Caco-2 (cell line): Measurements from ENCODE around the gene WDR3. TPM values are rescaled to one million over a fixed set of nuclear protein-coding genes. Genes with fewer than 3 reads are reported as not detected.

Experiments used
- BruUV-seq: library from RNA; stranded (reverse); fragments of 400-500 nt; replicated peaks from 2 replicates; lab custom pipeline; 2021; lab: Mats Ljungman, UMichigan
- CTCF ChIA-PET: fragments of 300-600 bp; sonication (Branson Sonifier 250); formaldehyde crosslinking; loops from one replicate; lab custom pipeline; 2022; ENCODE audit warnings: antibody characterized with exemption; lab: Charles Lee
- POLR2A ChIA-PET: fragments of 300-600 bp; sonication (Branson Sonifier 250); formaldehyde crosslinking; loops from one replicate; lab custom pipeline; 2022; ENCODE audit warnings: antibody characterized with exemption; lab: Charles Lee
- DNase-seq, 2 experiments: peaks; one replicate each; pipeline versions ENCODE4 v3.0.0 to v3.0.0-alpha.2; 2020 to 2022
- H3K27me3 ChIP-seq: replicated peaks from 2 replicates; pipeline ENCODE4 v1.6.0; 2011; ENCODE audit warnings: low read length; ENCODE audit not compliant: control insufficient read depth, insufficient read depth
- H3K36me3 ChIP-seq: 2 replicates; pipeline ENCODE4 v1.5.1; 2011; ENCODE audit warnings: low read length; ENCODE audit not compliant: control insufficient read depth, insufficient read depth
- H3K4me1 ChIP-seq: fragments of 250-450 bp; sonication (Bioruptor Pico); 2 replicates; pipeline ENCODE4 v1.5.1; 2020; ENCODE audit warnings: mild to moderate bottlenecking
- H3K4me3 ChIP-seq: 2 replicates; pipeline ENCODE4 v1.5.1; 2011; ENCODE audit warnings: low read depth, mild to moderate bottlenecking, control low read depth, low read length
- H3K9me3 ChIP-seq: fragments of 250-450 bp; sonication (Bioruptor Pico); 2 replicates; pipeline ENCODE4 v1.5.1; 2020; ENCODE audit warnings: mild to moderate bottlenecking, moderate library complexity
- H3K27ac Mint-ChIP-seq: one replicate; pipeline ENCODE4 v1.8.0; 2022; ENCODE audit warnings: mixed read lengths; ENCODE audit not compliant: unreplicated experiment
- H3K27me3 Mint-ChIP-seq: one replicate; pipeline ENCODE4 v1.8.0; 2022; ENCODE audit warnings: mixed read lengths; ENCODE audit not compliant: insufficient read depth, unreplicated experiment
- H3K36me3 Mint-ChIP-seq: one replicate; pipeline ENCODE4 v1.8.0; 2022; ENCODE audit warnings: mild to moderate bottlenecking, mixed read lengths; ENCODE audit not compliant: insufficient read depth, unreplicated experiment
- H3K4me1 Mint-ChIP-seq: one replicate; pipeline ENCODE4 v1.8.0; 2022; ENCODE audit warnings: low read depth, mixed read lengths; ENCODE audit not compliant: unreplicated experiment
- H3K4me3 Mint-ChIP-seq: one replicate; pipeline ENCODE4 v1.8.0; 2022; ENCODE audit warnings: mild to moderate bottlenecking, moderate library complexity, mixed read lengths; ENCODE audit not compliant: unreplicated experiment
- H3K9me3 Mint-ChIP-seq: one replicate; pipeline ENCODE4 v1.8.0; 2022; ENCODE audit warnings: mixed read lengths; ENCODE audit not compliant: unreplicated experiment
- CTCF ChIP-seq, 2 experiments: fragments of 200-600 bp in 1 of 2; IDR thresholded peaks; 1 replicate in 1 of 2; 2 replicates in 1 of 2; pipeline versions ENCODE4 v1.5.1 to v1.8.0; 2011 to 2022; ENCODE audit warnings: antibody characterized with exemption in 1 of 2, control low read depth in 1 of 2, inconsistent platforms in 1 of 2, low read depth in 1 of 2, low read length in 1 of 2, mild to moderate bottlenecking in 1 of 2, moderate library complexity in 1 of 2; ENCODE audit not compliant: insufficient read depth in 1 of 2, severe bottlenecking in 1 of 2, unreplicated experiment in 1 of 2
- intact Hi-C: fragments of 100-400 bp; cut with micrococcal nuclease; formaldehyde crosslinking; loops from one replicate; pipeline ENCODE4 v1.10.0; 2022; ENCODE audit not compliant: unreplicated experiment
- total RNA-seq: library from RNA; stranded (reverse); gene quantifications from 2 replicates; pipeline ENCODE4 v1.2.3, GENCODE V29; 2022

WDR3 gene
- total RNA-seq, 1 experiment from 2014 or later: 27.0 TPM

DNA sequence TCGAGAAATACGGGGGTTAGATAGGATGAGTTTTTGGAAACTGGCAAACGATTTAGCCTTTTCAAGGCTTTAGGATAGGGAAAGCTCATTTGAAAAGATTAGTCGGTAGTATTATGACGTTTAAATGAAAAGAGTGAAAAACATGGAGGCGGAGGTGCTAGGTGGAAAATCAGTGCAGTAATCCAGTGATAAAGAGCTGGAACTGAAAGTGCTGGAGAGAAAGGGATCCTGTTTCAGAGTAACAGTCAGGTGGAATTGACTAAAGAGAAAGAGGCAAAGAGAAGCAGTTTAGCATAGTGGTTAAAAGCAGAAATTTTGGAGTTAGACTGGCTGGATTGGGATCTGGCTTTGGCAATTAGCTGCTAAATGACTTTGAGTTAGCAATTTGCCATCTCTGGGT lies 945 bp downstream of the WDR3 start:
- POLR2A ChIA-PET: no interaction called here

DNA sequence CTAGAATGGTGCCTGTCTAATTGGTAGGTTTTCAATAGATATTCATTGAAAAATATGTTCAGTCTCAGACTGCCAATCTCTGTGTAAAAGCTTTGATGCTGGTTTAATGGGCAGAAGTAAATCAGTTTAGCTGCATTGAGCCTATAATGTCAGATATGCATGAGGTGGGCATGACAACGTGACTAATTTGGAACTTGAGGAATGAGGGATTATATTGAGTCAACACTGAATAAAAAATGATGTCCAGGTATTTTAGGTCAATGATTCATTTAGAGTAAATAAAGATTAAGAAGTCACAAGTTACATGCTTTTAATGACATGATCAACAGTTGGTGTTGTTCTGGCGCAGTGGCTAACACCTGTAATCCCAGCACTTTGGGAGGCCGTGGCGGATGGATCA lies 3.0 kb downstream of the WDR3 start:
- Mint-ChIP-seq H3K27ac (no peak overlapping the region), H3K9me3 (no peaks in the 10 kb centered on the region), H3K4me1 (peaks cover 10% of the 10 kb centered on the region), H3K36me3 (peaks cover 6% of the 10 kb centered on the region), H3K27me3 (no peaks in the 10 kb centered on the region), H3K4me3 (no peak overlapping the region)
- H3K9me3 ChIP-seq: no peaks in the 10 kb centered on the region
- ChIA-PET CTCF (no interaction called here), POLR2A (no interaction called here)
- BruUV-seq: no TSS peak
- H3K4me3 ChIP-seq: no peak overlapping the region
- DNase-seq: no peak
- 0 out of 2 replicates have a peak, but pooled peaks cover 4% of the 10 kb centered on the region for H3K4me1 ChIP-seq
- H3K36me3 ChIP-seq: no peaks in the 10 kb centered on the region
- H3K27me3 ChIP-seq: no peaks in the 10 kb centered on the region
- TF ChIP-seq CTCF (IDR thresholded peaks at IDR 0.05; ENCODE audit: insufficient read depth in 1 of 2, low read depth in 1 of 2, low read length in 1 of 2, severe bottlenecking in 1 of 2, unreplicated experiment in 1 of 2): no peak
- intact Hi-C loops: no loop called here

More for the DNA sequence above, 945 bp downstream of the WDR3 start:
- H3K27me3 Mint-ChIP-seq: no peaks in the 10 kb centered on the region
- no peaks in the 10 kb centered on the region for H3K9me3 ChIP-seq
- no peaks in the 10 kb centered on the region for H3K36me3 ChIP-seq
- H3K9me3 Mint-ChIP-seq: no peaks in the 10 kb centered on the region
- TF ChIP-seq CTCF (IDR thresholded peaks at IDR 0.05; ENCODE audit: insufficient read depth in 1 of 2, low read depth in 1 of 2, low read length in 1 of 2, severe bottlenecking in 1 of 2, unreplicated experiment in 1 of 2): no peak
- CTCF ChIA-PET: no interaction called here
- intact Hi-C loops: no loop called here
- no peak for DNase-seq
- peak overlapping the region; percentile 97 for H3K4me3 Mint-ChIP-seq
- peaks cover 6% of the 10 kb centered on the region for H3K36me3 Mint-ChIP-seq
- H3K27me3 ChIP-seq: no peaks in the 10 kb centered on the region
- no TSS peak for BruUV-seq
- 0 out of 2 replicates have a peak, but pooled peaks cover 4% of the 10 kb centered on the region for H3K4me1 ChIP-seq
- peaks cover 10% of the 10 kb centered on the region for H3K4me1 Mint-ChIP-seq
- H3K27ac Mint-ChIP-seq: peak overlapping the region; percentile 98
- peak overlapping the region; percentile 70 for H3K4me3 ChIP-seq

DNA sequence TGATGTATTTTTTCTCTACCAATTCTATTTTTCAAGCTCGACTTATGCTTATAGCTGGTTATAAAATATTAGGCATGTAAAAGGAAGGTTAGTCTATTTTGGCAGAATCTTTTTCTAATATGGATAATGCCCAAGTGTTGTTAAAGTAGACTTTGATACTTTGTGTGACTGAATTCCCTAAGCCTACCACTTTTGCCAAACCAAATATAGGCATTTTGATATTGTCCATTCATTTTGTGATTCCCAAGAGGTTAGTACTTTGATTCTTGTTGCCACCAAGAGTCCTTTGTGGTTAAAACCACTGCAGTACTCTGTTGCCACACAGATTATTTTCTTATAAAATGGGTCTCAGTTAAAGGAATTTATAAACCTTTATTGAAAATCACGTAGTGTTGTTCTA lies 4.2 kb downstream of the WDR3 start:
- H3K27ac Mint-ChIP-seq: no peak overlapping the region
- DNase-seq: no peak
- H3K9me3 Mint-ChIP-seq: no peaks in the 10 kb centered on the region
- H3K36me3 Mint-ChIP-seq: peaks cover 10% of the 10 kb centered on the region
- POLR2A ChIA-PET: no interaction called here
- H3K4me1 Mint-ChIP-seq: peaks cover 10% of the 10 kb centered on the region
- H3K27me3 Mint-ChIP-seq: no peaks in the 10 kb centered on the region
- intact Hi-C loops: no loop called here
- no peaks in the 10 kb centered on the region for H3K27me3 ChIP-seq
- TF ChIP-seq CTCF (IDR thresholded peaks at IDR 0.05; ENCODE audit: insufficient read depth in 1 of 2, low read depth in 1 of 2, low read length in 1 of 2, severe bottlenecking in 1 of 2, unreplicated experiment in 1 of 2): no peak
- no TSS peak for BruUV-seq
- no peak overlapping the region for H3K4me3 Mint-ChIP-seq
- 0 out of 2 replicates have a peak, but pooled peaks cover 4% of the 10 kb centered on the region for H3K4me1 ChIP-seq
- H3K4me3 ChIP-seq: no peak overlapping the region
- H3K36me3 ChIP-seq: no peaks in the 10 kb centered on the region
- CTCF ChIA-PET: no interaction called here
- H3K9me3 ChIP-seq: no peaks in the 10 kb centered on the region
